ENCODE measurements around the gene DNM1L.

Gene DNM1L

GRCh38 chr12:32666018-32666417 is 13.1 kb upstream of the DNM1L start:
- no peaks in the 10 kb centered on the region for H3K4me1 ChIP-seq (ENCODE audit: control insufficient read depth, insufficient read depth, low read length)
- H3K9me3 ChIP-seq (ENCODE audit: control insufficient read depth in 2 of 2, low read length in 2 of 2): no peaks in the 10 kb centered on the region
- H3K4me3 ChIP-seq (ENCODE audit: low read length in 2 of 2): no peak overlapping the region
- no peak overlapping the region for H3K27ac ChIP-seq (ENCODE audit: low read length)
- no peak overlapping the region for H3K9ac ChIP-seq (ENCODE audit: low read length in 2 of 2)
- no peaks in the 10 kb centered on the region for H3K27me3 ChIP-seq (ENCODE audit: control insufficient read depth in 1 of 2, insufficient read depth in 2 of 2, low read length in 2 of 2)
- no peaks in the 10 kb centered on the region for H3K36me3 ChIP-seq (ENCODE audit: control insufficient read depth in 2 of 2, insufficient read depth in 2 of 2, low read length in 2 of 2)

DNA sequence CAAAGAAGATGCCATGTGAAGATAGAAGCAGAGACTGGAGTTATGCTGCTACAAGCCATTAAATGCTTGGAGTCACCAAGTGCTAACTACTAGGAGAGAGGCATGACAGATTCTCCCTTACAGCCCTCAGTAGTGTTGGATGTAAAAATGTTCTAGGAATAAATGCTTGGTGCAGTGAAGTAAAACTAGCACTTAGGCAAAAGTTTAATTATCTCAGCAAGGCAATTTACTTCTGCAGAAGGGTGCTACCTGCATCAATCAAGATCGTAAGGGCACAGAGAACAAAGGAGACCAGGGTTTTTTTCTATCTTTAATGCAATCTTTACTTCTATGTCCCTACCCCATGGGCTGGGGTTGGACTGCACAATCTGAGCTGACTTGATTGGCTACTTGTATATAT is 9.5 kb upstream of the DNM1L start:
- no peak overlapping the region for H3K9ac ChIP-seq (ENCODE audit: low read length in 2 of 2)
- no peaks in the 10 kb centered on the region for H3K27me3 ChIP-seq (ENCODE audit: control insufficient read depth in 1 of 2, insufficient read depth in 2 of 2, low read length in 2 of 2)
- H3K4me1 ChIP-seq (ENCODE audit: control insufficient read depth, insufficient read depth, low read length): no peaks in the 10 kb centered on the region
- H3K27ac ChIP-seq (ENCODE audit: low read length): no peak overlapping the region
- H3K36me3 ChIP-seq (ENCODE audit: control insufficient read depth in 2 of 2, insufficient read depth in 2 of 2, low read length in 2 of 2): no peaks in the 10 kb centered on the region
- H3K4me3 ChIP-seq (ENCODE audit: low read length in 2 of 2): no peak overlapping the region
- H3K9me3 ChIP-seq (ENCODE audit: control insufficient read depth in 2 of 2, low read length in 2 of 2): no peaks in the 10 kb centered on the region

- no peaks in the 10 kb centered on the region for H3K9me3 ChIP-seq (ENCODE audit: control insufficient read depth in 2 of 2, low read length in 2 of 2)
- H3K27me3 ChIP-seq (ENCODE audit: control insufficient read depth in 1 of 2, insufficient read depth in 2 of 2, low read length in 2 of 2): no peaks in the 10 kb centered on the region
- H3K27ac ChIP-seq (ENCODE audit: low read length): no peak overlapping the region
- no peaks in the 10 kb centered on the region for H3K4me1 ChIP-seq (ENCODE audit: control insufficient read depth, insufficient read depth, low read length)
- H3K4me3 ChIP-seq (ENCODE audit: low read length in 2 of 2): no peak overlapping the region
- no peak overlapping the region for H3K9ac ChIP-seq (ENCODE audit: low read length in 2 of 2)
- no peaks in the 10 kb centered on the region for H3K36me3 ChIP-seq (ENCODE audit: control insufficient read depth in 2 of 2, insufficient read depth in 2 of 2, low read length in 2 of 2)
Observed at GRCh38 chr12:32671930-32672780, 6.9 kb upstream of the DNM1L start.

DNA sequence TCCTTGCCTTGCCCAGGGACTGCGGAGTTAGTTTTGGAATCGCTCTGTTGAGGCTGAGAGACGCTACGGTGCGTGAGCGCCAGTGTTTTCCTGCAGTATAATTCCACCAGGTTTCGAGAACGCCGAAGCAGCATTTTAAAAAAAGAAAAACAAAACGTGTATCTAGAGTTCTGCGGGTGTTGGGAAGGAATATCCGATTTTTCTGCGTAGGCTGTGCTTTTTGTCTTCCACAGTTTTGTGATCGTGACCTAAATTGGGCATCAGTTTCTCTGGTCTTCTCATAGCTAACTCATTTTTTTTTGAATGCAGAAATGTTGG is 778 bp downstream of the DNM1L start:
- Histone ChIP-seq H3K4me1 (ENCODE audit: control insufficient read depth, insufficient read depth, low read length) (no peaks in the 10 kb centered on the region), H3K4me3 (ENCODE audit: low read length in 2 of 2) (peak overlapping the region; percentile 63 to 91), H3K27ac (ENCODE audit: low read length) (peak overlapping the region; percentile 94), H3K9ac (ENCODE audit: low read length in 2 of 2) (peak overlapping the region; percentile 91 to 97), H3K27me3 (ENCODE audit: control insufficient read depth in 1 of 2, insufficient read depth in 2 of 2, low read length in 2 of 2) (no peaks in the 10 kb centered on the region), H3K36me3 (ENCODE audit: control insufficient read depth in 2 of 2, insufficient read depth in 2 of 2, low read length in 2 of 2) (no peaks in the 10 kb centered on the region), H3K9me3 (ENCODE audit: control insufficient read depth in 2 of 2, low read length in 2 of 2) (no peaks in the 10 kb centered on the region)

DNA sequence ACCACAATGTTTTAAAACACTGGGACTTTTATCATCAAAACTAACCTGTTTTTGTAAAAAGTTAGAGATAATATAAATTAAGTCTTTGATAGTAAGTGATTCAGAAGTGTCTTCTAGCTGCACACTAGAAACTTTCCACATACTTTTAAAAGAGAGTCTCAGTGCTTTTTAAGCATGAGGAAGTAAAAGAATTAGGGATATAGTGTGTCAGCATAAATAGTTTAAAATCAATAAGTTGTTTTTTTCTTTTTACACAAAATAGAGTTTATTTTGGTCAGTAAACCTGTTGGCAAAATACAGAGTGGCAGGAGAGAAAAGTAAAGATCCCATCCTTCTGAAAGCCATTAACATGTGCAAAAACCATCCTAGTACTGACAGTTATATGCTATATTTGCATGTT is 1.7 kb downstream of the DNM1L start:
- peak overlapping the region; percentile 94 for H3K27ac ChIP-seq (ENCODE audit: low read length)
- no peaks in the 10 kb centered on the region for H3K27me3 ChIP-seq (ENCODE audit: control insufficient read depth in 1 of 2, insufficient read depth in 2 of 2, low read length in 2 of 2)
- peak overlapping the region; percentile 63 to 91 for H3K4me3 ChIP-seq (ENCODE audit: low read length in 2 of 2)
- no peaks in the 10 kb centered on the region for H3K36me3 ChIP-seq (ENCODE audit: control insufficient read depth in 2 of 2, insufficient read depth in 2 of 2, low read length in 2 of 2)
- no peaks in the 10 kb centered on the region for H3K9me3 ChIP-seq (ENCODE audit: control insufficient read depth in 2 of 2, low read length in 2 of 2)
- H3K9ac ChIP-seq (ENCODE audit: low read length in 2 of 2): peak overlapping the region; percentile 91 to 97
- no peaks in the 10 kb centered on the region for H3K4me1 ChIP-seq (ENCODE audit: control insufficient read depth, insufficient read depth, low read length)

DNA sequence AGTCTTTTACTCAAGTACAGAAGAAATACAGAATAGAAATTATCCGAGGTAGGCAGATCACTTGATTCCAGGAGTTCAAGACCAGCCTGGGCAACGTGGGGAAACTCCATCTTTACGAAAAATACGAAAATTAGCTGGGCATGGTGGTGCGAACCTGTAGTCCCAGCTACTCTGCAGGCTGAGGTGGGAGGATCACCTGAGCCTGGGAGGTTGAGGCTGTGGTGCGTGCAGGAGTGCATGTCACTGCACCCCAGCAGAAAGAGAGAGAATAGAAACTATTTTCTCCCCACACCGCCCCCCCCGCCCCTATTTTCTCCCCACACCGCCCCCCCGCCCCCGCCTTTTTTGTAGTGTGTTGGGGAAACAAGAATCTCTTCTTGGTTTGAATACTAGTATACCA is 2.2 kb downstream of the DNM1L start:
- Histone ChIP-seq H3K36me3 (ENCODE audit: control insufficient read depth in 2 of 2, insufficient read depth in 2 of 2, low read length in 2 of 2) (no peaks in the 10 kb centered on the region), H3K9ac (ENCODE audit: low read length in 2 of 2) (peak overlapping the region in 1 of 2 donors; percentile 91), H3K27me3 (ENCODE audit: control insufficient read depth in 1 of 2, insufficient read depth in 2 of 2, low read length in 2 of 2) (no peaks in the 10 kb centered on the region), H3K4me3 (ENCODE audit: low read length in 2 of 2) (no peak overlapping the region), H3K27ac (ENCODE audit: low read length) (peak overlapping the region; percentile 94), H3K4me1 (ENCODE audit: control insufficient read depth, insufficient read depth, low read length) (no peaks in the 10 kb centered on the region), H3K9me3 (ENCODE audit: control insufficient read depth in 2 of 2, low read length in 2 of 2) (no peaks in the 10 kb centered on the region)

DNA sequence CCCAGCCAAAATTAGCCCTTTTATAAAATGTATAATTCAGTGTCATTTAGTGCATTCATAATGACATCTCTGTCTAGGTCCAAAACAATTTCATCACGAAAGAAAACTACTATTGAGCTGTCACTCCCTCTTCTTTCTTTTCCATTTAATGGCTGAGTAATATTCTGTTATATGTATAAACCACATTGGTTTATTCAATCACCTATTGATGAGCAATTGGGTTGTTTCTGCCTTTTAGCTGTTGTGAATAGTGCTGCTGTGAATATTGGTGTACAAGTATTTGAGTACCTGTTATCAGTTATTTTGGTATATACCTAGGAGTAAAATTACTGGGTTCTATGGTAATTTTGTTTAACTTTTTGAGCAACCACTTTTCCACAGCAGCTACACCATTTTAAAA is 7.2 kb downstream of the DNM1L start:
- H3K27me3 ChIP-seq (ENCODE audit: control insufficient read depth in 1 of 2, insufficient read depth in 2 of 2, low read length in 2 of 2): no peaks in the 10 kb centered on the region
- H3K9ac ChIP-seq (ENCODE audit: low read length in 2 of 2): no peak overlapping the region
- no peaks in the 10 kb centered on the region for H3K9me3 ChIP-seq (ENCODE audit: control insufficient read depth in 2 of 2, low read length in 2 of 2)
- no peaks in the 10 kb centered on the region for H3K4me1 ChIP-seq (ENCODE audit: control insufficient read depth, insufficient read depth, low read length)
- H3K27ac ChIP-seq (ENCODE audit: low read length): no peak overlapping the region
- H3K4me3 ChIP-seq (ENCODE audit: low read length in 2 of 2): no peak overlapping the region
- no peaks in the 10 kb centered on the region for H3K36me3 ChIP-seq (ENCODE audit: control insufficient read depth in 2 of 2, insufficient read depth in 2 of 2, low read length in 2 of 2)

GRCh38 chr12:32688786-32689185 is 9.7 kb downstream of the DNM1L start:
- Histone ChIP-seq H3K9ac (ENCODE audit: low read length in 2 of 2) (no peak overlapping the region), H3K36me3 (ENCODE audit: control insufficient read depth in 2 of 2, insufficient read depth in 2 of 2, low read length in 2 of 2) (no peaks in the 10 kb centered on the region), H3K4me3 (ENCODE audit: low read length in 2 of 2) (no peak overlapping the region), H3K27ac (ENCODE audit: low read length) (no peak overlapping the region), H3K27me3 (ENCODE audit: control insufficient read depth in 1 of 2, insufficient read depth in 2 of 2, low read length in 2 of 2) (no peaks in the 10 kb centered on the region), H3K4me1 (ENCODE audit: control insufficient read depth, insufficient read depth, low read length) (no peaks in the 10 kb centered on the region), H3K9me3 (ENCODE audit: control insufficient read depth in 2 of 2, low read length in 2 of 2) (no peaks in the 10 kb centered on the region)

DNA sequence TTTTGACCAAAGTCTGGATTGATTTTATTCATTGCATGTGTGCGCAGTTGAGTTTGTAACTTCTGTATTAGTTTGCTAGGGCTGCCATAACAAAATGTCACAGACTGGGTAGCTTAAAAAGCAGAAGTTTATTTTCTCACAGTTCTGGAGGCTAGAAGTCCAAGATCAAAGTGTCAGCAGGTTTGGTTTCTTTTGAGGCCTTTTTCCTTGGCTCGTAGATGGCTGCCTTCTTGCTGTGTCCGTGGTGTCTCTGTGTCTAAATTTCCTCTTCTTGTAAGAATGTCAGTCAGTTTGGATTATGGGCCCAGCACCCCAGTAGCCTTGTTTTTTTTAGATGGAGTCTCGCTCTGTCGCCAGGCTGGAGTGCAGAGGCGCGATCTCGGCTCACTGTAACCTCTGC is 11.8 kb downstream of the DNM1L start:
- H3K9me3 ChIP-seq (ENCODE audit: control insufficient read depth in 2 of 2, low read length in 2 of 2): no peaks in the 10 kb centered on the region
- H3K27ac ChIP-seq (ENCODE audit: low read length): no peak overlapping the region
- H3K36me3 ChIP-seq (ENCODE audit: control insufficient read depth in 2 of 2, insufficient read depth in 2 of 2, low read length in 2 of 2): no peaks in the 10 kb centered on the region
- H3K4me1 ChIP-seq (ENCODE audit: control insufficient read depth, insufficient read depth, low read length): no peaks in the 10 kb centered on the region
- H3K4me3 ChIP-seq (ENCODE audit: low read length in 2 of 2): no peak overlapping the region
- no peak overlapping the region for H3K9ac ChIP-seq (ENCODE audit: low read length in 2 of 2)
- H3K27me3 ChIP-seq (ENCODE audit: control insufficient read depth in 1 of 2, insufficient read depth in 2 of 2, low read length in 2 of 2): no peaks in the 10 kb centered on the region

- Histone ChIP-seq H3K27me3 (ENCODE audit: control insufficient read depth in 1 of 2, insufficient read depth in 2 of 2, low read length in 2 of 2) (no peaks in the 10 kb centered on the region), H3K4me3 (ENCODE audit: low read length in 2 of 2) (no peak overlapping the region), H3K27ac (ENCODE audit: low read length) (no peak overlapping the region), H3K9ac (ENCODE audit: low read length in 2 of 2) (no peak overlapping the region), H3K36me3 (ENCODE audit: control insufficient read depth in 2 of 2, insufficient read depth in 2 of 2, low read length in 2 of 2) (no peaks in the 10 kb centered on the region), H3K4me1 (ENCODE audit: control insufficient read depth, insufficient read depth, low read length) (no peaks in the 10 kb centered on the region), H3K9me3 (ENCODE audit: control insufficient read depth in 2 of 2, low read length in 2 of 2) (no peaks in the 10 kb centered on the region)
Observed at GRCh38 chr12:32692358-32692757, 13.3 kb downstream of the DNM1L start.

GRCh38 chr12:32693036-32693435 is 13.9 kb downstream of the DNM1L start:
- no peaks in the 10 kb centered on the region for H3K27me3 ChIP-seq (ENCODE audit: control insufficient read depth in 1 of 2, insufficient read depth in 2 of 2, low read length in 2 of 2)
- H3K4me3 ChIP-seq (ENCODE audit: low read length in 2 of 2): no peak overlapping the region
- no peak overlapping the region for H3K9ac ChIP-seq (ENCODE audit: low read length in 2 of 2)
- no peaks in the 10 kb centered on the region for H3K4me1 ChIP-seq (ENCODE audit: control insufficient read depth, insufficient read depth, low read length)
- no peaks in the 10 kb centered on the region for H3K36me3 ChIP-seq (ENCODE audit: control insufficient read depth in 2 of 2, insufficient read depth in 2 of 2, low read length in 2 of 2)
- H3K9me3 ChIP-seq (ENCODE audit: control insufficient read depth in 2 of 2, low read length in 2 of 2): no peaks in the 10 kb centered on the region
- H3K27ac ChIP-seq (ENCODE audit: low read length): no peak overlapping the region

All from stomach smooth muscle (tissue), 2 donors.